Right lobe of liver (tissue), 4 donors: ENCODE data around the gene FOXC1.

Experiments
- POLR2A ChIP-seq: fragments of 450-650 bp; IDR thresholded peaks from one replicate; pipeline ENCODE4 v1.6.1; 2017; ENCODE audit warnings: antibody characterized with exemption, mild to moderate bottlenecking
- TF ChIP-seq, protein P1 (sequence below), 4 donors: fragments of 200-600 bp in 3 of 4; fragments of 450-650 bp in 1 of 4; IDR thresholded peaks; one replicate each; pipeline versions ENCODE4 v1.5.1 to v1.8.0; 2016 to 2022; ENCODE audit warnings: antibody characterized with exemption in 4 of 4, mild to moderate bottlenecking in 2 of 4
- donor health status: DM: no; HTN: no; CAD: no.
- donor health status: DM: no; HTN: no; CAD: no.
- donor health status: DM: no; HTN: yes; CAD: no.

DNA sequence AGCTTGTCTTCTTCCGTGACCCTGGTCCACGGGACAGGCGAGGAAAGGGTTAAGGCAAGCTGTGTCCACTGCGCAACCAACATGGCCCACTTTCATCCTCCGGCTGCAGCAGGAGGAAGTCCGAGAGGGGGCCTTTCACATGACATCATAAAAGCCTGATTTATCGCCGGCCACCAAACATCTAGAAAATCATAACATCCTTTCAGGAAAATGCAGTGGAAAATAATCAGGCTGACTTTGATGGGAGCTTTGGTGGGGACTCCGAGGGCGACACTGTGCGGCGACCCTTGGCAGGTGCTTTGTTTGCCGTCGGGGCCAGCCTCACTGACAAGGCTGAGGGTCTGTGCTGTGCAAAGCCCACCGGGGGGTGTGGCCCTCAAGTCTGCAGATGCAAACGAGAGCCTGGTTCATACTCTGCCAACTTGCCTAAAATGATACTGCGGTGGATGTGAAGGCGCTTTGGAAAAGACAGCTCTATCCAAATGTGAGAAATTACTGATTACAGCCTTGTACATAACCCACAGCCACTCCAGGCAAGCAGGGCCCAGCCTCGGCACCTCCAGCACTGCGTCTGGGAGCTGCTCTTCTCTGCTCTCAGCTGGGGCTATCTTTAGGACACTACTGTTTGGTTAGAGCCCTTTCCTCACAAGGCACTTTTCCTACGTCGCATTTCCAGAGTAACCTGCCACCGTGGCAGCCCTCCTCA is 25.7 kb downstream of the FOXC1 start:
- TF ChIP-seq, protein P1, sequence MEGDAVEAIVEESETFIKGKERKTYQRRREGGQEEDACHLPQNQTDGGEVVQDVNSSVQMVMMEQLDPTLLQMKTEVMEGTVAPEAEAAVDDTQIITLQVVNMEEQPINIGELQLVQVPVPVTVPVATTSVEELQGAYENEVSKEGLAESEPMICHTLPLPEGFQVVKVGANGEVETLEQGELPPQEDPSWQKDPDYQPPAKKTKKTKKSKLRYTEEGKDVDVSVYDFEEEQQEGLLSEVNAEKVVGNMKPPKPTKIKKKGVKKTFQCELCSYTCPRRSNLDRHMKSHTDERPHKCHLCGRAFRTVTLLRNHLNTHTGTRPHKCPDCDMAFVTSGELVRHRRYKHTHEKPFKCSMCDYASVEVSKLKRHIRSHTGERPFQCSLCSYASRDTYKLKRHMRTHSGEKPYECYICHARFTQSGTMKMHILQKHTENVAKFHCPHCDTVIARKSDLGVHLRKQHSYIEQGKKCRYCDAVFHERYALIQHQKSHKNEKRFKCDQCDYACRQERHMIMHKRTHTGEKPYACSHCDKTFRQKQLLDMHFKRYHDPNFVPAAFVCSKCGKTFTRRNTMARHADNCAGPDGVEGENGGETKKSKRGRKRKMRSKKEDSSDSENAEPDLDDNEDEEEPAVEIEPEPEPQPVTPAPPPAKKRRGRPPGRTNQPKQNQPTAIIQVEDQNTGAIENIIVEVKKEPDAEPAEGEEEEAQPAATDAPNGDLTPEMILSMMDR (IDR thresholded peaks at IDR 0.05), result no peak
- TF ChIP-seq POLR2A, result no peak
